HCEC 1CT (cell line): ENCODE results near the gene SMARCD3.

ENCODE experiments used
- DNase-seq: peaks from one replicate; pipeline ENCODE4 v3.0.0-alpha.2; 2017

Gene SMARCD3

DNA sequence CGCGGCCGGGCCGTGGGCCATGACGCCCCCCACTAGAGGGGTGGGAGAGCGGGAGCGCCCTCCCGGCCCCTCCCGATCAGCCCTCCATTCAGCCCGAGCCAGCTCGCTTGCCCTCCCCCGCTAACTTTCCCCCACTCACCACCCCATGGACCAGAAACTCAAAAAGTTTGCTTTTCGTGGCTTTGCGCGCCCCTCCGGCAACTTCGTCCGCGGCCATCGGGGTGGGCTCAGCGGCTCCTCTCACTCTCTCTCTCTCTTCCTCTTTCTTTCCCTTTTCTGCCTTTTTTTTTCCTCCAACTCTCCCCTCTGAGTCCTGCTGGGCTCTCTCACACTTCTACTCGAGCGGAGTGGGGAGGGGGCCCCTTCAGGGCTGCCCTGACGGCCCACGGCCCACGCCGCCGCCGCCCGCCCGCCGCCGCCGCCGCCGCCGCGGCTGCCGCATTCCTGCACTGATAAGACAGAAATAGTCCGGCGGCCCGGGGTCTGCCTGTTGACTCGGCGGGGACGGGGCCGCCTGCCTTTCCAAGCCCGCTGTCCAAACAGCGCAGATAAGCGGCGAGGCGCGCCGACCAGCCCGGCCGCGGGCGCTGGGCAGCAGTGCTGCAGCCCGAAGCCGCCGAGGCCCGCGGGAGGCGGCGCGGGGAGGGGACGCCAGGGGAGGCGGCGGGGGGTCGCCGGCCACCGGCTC lies at the start of gene SMARCD3:
Gene SMARCD3, minus strand, starts transcription at position 349 of the 688 bp plus-strand sequence. Its CDS starts 132 bp downstream, at position 217.
- peak; percentile 52 for DNase-seq

GRCh38 chr7:151296202-151296992 lies 47.9 kb upstream of the SMARCD3 start:
- no peak for DNase-seq

- DNase-seq = no peak
Measured at GRCh38 chr7:151292850-151293249, 44.4 kb upstream of the SMARCD3 start.

DNA sequence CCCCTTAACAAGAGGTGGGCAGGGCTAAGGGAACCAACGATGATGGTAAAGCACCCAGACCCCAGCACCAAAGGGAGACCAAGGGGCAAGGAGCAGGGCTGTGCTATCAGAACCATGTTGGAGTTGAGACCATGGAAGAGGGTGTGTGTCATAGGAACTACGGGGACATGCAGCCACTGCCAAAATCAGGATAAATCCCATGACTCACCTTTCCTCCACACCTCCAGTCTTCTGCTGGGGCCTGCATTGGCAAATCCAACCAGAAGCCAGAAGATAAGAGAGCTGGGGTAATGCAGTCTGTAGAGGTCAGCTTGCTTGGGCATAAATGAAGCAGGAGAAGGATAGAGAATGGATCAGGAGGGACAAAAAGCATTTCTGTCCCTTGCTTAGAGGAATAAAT lies 42.7 kb upstream of the SMARCD3 start:
- no peak for DNase-seq

- no peak for DNase-seq
Measured at GRCh38 chr7:151290355-151290760, 41.9 kb upstream of the SMARCD3 start.

DNA sequence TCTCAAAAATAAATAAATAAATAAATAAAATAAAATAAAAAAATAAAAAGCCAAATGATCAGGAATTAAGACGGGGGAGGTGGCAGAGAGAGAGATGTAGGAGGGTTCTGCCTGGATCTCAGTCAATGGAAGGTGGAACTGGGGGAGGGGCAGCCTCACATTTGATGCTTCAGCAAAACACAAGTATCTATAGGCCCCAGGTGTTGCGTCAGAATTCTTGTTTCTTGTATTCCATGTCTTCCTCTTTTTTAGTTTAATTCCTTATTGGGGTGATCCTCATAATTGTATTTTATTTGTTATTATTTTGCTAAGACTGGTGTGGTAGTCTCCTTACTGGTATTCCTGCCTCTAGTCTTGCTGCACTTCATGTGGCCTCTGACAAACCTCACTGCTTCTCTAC lies 41.4 kb upstream of the SMARCD3 start:
- no peak for DNase-seq

DNA sequence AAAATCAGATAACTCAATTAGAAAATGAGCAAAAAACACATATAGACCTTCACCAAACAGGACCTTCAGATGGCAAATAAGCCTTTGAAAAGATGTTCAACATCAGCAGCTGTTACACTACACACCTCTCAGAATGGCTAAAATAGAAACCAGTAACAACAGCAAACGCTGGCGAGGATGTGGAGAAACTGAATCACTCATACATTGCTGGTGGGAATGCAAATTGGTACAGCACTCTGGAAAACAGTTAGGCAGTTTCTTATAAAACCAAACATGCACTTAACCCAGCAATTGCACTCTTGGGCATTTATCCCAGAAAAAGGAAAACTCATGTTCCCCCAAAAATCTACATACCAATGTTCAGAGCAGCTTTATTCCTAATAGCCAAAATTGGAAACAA lies 37.7 kb upstream of the SMARCD3 start:
- no peak for DNase-seq

- no peak for DNase-seq
Measured at GRCh38 chr7:151283302-151283701, 34.8 kb upstream of the SMARCD3 start.

GRCh38 chr7:151282111-151282510 lies 33.6 kb upstream of the SMARCD3 start:
- no peak for DNase-seq

DNA sequence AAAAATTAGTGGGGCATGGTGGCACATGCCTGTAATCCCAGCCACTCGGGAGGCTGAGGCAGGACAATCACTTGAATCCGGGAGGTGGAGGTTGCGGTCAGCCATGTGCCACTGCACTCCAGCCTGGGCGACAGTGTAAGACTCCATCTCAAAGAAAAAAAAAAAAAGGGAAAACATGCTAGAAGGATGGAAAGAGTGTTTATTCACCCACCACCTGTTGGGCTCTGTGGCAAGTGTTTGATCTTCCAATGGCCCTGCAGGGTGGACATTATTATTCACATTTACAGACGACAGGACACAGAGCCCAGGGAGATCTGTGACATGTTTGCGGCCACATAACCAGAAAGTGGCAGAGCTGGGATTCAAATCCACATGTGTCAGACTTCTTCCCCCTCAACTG lies 33.2 kb upstream of the SMARCD3 start:
- no peak for DNase-seq

DNA sequence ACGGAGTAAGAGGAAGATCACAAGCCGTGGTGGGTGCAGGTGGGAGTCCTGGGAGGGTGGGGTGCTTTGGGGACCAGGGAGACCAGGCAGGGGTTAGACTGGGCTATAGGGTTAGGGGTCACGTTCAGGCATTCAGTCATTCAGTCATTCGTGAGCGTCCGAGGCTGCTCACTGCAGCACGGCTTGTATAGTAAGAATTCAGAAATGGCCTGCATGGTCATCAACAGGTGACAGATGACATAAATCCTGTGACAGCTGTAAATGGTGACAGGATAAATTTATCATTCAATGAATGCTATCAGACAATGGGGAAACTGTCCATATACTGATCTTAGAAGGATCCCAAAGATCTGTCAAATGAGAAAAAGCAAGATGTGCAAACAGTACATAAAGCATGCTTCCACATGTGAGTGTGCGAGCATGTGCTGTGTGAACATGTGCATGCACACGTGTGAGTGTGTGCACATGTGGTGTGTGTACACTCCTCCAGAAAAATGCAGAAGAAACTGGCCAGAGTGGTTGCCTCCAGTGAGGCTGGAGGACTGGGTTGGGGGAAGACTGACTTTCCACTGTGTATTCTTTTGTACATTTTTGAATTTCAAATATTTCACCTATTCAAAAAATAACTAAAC lies 32.0 kb upstream of the SMARCD3 start:
- no peak for DNase-seq

GRCh38 chr7:151279868-151280267 lies 31.4 kb upstream of the SMARCD3 start:
- no peak for DNase-seq

- DNase-seq = no peak
Measured at GRCh38 chr7:151278949-151279348, 30.5 kb upstream of the SMARCD3 start.

DNA sequence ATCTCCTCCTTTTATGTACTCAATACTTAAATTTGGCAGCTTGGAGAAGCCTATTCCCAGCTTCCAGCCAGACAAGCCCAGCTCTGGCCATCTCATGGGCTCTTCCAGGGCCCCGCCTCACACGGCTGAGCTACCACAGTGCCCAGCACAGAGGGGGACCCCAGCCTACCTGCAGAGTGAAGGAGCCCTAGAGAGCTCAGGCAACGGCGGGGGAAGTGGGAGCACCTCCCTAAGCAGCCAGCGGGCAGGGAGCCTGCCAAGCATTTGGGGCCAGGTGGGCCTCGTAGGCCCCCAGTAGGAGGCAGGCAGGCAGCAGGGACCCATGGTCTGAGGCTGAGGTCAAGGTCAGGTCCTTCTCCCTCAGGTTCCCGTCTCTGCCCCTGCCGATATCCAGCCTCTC lies 29.1 kb upstream of the SMARCD3 start:
- no peak for DNase-seq

DNA sequence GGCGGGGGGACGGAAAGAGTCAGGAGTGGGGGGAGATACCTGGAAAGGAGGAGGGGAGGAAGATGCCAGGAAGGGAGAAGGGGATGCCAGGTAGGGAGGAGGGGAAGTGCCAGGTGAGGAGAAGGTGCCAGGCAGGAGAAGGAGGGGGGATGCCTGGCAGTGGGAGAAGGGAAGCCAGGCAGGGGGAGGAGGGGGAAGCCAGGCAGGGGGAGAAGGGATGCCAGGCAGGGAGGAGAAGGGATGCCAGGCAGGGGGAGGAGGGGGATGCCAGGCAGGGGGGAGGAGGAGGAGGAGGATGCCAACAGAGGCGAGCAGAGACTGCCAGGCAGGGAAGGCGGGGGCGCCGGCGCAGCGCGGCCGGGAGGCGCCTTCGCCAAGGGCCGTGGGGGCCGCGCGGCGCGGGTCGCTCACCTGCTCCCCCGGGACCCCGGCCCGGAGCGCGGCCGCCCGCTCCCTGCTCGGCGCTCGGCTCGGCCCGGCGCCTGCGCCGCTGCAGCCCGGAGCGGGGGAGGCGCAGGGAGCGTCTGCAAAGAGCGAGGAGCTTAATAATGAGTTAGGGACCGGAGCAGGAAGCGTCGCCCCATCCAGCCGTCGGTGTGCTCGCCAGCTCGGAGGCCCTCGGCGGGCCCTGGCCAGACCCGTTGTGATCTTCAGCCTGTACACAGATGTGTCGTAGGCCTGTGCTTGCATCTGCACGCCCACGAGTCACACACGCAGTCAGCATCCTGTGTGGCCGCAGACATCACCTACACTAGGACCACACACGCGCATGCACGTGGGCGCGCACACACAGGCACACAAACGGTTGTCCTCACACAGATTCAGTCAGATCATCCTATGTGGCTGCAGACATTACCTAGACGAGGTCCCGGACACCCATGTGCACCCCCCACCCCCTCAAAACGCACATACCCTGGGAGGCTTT lies 28.4 kb upstream of the SMARCD3 start:
- DNase-seq = peak; percentile 55

DNA sequence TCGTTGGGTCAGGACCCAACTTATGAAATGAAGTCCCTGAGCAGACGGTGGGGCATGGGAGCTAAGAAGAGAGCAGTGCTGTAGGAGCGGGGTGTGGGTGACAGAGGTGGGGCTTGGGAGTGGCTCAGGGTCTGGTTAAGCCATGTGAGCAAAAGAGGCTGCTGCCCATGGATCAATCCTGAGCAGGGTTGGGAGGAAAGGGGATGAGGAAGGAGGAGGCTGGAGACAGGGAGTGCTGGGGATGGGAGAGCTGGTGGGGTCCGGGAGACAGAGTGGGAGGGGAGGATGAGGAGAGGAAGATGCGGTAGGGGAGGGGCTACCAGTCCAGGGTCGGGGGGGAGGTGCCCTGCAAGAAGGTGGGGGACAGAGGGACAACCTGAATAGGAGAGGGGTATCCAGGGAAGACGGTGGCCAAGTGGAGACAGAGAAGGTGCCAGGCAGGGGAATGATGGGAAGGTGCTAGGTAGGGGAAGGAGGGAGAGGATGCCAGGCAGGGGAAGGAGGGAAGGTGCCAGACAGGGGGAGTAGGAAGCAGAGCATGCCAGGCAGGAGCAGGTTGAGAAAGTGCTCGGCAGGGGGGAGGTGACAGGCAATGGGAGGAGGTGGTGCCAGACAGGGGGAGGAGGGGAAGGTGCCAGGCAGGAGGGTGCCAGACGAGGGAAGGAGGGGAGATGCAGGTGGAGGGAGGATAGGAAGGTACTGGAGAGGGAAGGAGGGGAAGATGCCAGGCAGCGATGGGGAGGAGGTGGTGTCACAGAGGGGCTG lies 27.5 kb upstream of the SMARCD3 start:
- DNase-seq = no peak

- DNase-seq = no peak
Measured at GRCh38 chr7:151274936-151275812, 26.7 kb upstream of the SMARCD3 start.

DNA sequence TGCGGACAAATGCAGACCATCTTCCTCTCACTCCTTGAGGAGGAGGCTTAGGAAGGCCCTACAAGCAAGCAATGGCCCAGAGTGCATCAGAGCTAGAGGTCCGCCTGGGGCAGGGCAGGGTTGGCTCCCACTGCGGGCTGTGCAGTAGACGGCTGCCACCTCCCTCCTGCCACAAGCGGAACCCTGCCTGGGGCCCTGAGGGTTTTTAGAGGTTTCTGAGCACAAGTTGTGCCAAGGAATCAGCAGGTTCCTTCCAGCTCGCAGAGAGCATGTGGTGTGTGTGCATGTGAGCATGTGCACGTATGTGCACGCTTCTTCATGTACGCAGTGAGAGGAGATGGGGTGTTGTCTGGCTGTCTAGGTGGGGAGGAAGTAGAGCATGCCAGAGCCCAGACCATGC lies 25.9 kb upstream of the SMARCD3 start:
- DNase-seq = no peak

GRCh38 chr7:151273651-151274390 lies 25.3 kb upstream of the SMARCD3 start:
- DNase-seq = no peak

DNA sequence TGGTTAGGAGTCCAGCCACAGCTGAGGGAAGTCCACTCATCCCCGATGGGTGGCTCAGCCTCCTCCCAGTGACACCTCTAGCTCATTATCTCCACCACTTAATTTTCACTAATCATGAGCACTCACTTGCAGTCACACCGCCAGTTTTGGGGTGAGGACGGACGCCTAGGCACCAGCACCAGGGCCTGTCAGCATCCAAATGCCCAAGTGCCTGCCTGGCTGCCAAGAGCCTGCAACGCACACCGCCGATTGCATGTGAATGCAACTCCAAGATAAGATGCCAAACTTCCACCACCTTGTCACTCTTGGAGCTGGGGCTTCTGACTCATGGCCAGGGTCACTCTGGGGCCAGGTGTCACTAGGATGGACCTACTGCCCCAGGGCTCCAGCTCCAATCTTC lies 24.4 kb upstream of the SMARCD3 start:
- no peak for DNase-seq
